BJ (cell line): Measurements from ENCODE around the gene RAB6A. TPM values are rescaled to one million over a fixed set of nuclear protein-coding genes. Genes with fewer than 3 reads are reported as not detected.

Source experiments
- CTCF ChIA-PET: fragments of 350-600 bp; formaldehyde crosslinking; extraction: SDS; loops from one replicate; lab custom pipeline; 2021; ENCODE audit warnings: antibody characterized with exemption, inconsistent platforms; lab: Yijun Ruan, JAX
- POLR2A ChIA-PET: fragments of 300-600 bp; sonication (Branson Sonifier 250); formaldehyde crosslinking; extraction: SDS; loops from one replicate; lab custom pipeline; 2021; ENCODE audit warnings: antibody characterized with exemption; lab: Charles Lee
- DNase-seq: peaks from one replicate; pipeline ENCODE4 v3.0.0-alpha.2; 2011; ENCODE audit warnings: low read depth
- H3K27me3 ChIP-seq: 2 replicates; pipeline ENCODE4 v1.6.0; 2011; ENCODE audit warnings: low read length; ENCODE audit not compliant: control insufficient read depth, insufficient read depth
- H3K36me3 ChIP-seq: 2 replicates; pipeline ENCODE4 v1.5.1; 2011; ENCODE audit warnings: low read length; ENCODE audit not compliant: control insufficient read depth, insufficient read depth
- H3K4me3 ChIP-seq: 2 replicates; pipeline ENCODE4 v1.5.1; 2011; ENCODE audit warnings: low read depth, mild to moderate bottlenecking, control low read depth, low read length
- CTCF ChIP-seq: IDR thresholded peaks from 2 replicates; pipeline ENCODE4 v1.5.1; 2011; ENCODE audit warnings: low read depth, mild to moderate bottlenecking, control low read depth, inconsistent platforms, low read length, moderate library complexity; ENCODE audit not compliant: insufficient read depth
- polyA plus RNA-seq: library from polyadenylated mRNA; depleted of rRNA; stranded (reverse); fragments of >200 nt; gene quantifications from 2 replicates; pipeline ENCODE4 v1.2.3, GENCODE V29; 2011

The RAB6A gene
- polyA plus RNA-seq, 1 experiment, result 73.5 TPM

- no peak for DNase-seq
- Histone ChIP-seq H3K36me3 (no peaks in the 10 kb centered on the region), H3K27me3 (peaks cover 15% of the 10 kb centered on the region), H3K4me3 (no peak overlapping the region)
- ChIA-PET CTCF (interaction anchor here (3.3 to 6.3 kb wide), 2 partner anchors 12 to 23 kb away, joined by 15 to 66 read pairs; no protein-coding TSS in a partner anchor), POLR2A (interaction anchor here (0.6 kb wide), 1 partner anchor 38 kb away, joined by 17 read pairs; no protein-coding TSS in a partner anchor)
- no peak for TF ChIP-seq CTCF
These were observed 112.3 kb downstream of the RAB6A start for GRCh38 chr11:73648571-73649046.

- TF ChIP-seq CTCF, result no peak
- ChIA-PET CTCF (interaction anchor here (1.1 to 6.3 kb wide), 3 partner anchors 12 to 22 kb away, joined by 3 to 66 read pairs (median 15); no protein-coding TSS in a partner anchor), POLR2A (interaction anchor here (0.6 kb wide), 1 partner anchor 37 kb away, joined by 17 read pairs; no protein-coding TSS in a partner anchor)
- DNase-seq, result no peak
- no peaks in the 10 kb centered on the region for H3K36me3 ChIP-seq
- peaks cover 15% of the 10 kb centered on the region for H3K27me3 ChIP-seq
- H3K4me3 ChIP-seq, result no peak overlapping the region
These were observed 112.8 kb downstream of the RAB6A start for GRCh38 chr11:73648121-73648520.

GRCh38 chr11:73647459-73648100 lies 113.3 kb downstream of the RAB6A start:
- CTCF ChIA-PET, result interaction anchor here (1.1 to 6.3 kb wide), 5 partner anchors 11 to 233 kb away, joined by 3 to 66 read pairs (median 3); no protein-coding TSS in a partner anchor
- H3K36me3 ChIP-seq, result no peaks in the 10 kb centered on the region
- H3K4me3 ChIP-seq, result peak overlapping the region; percentile 9; the same call in 1 of the 2 replicates
- peaks cover 15% of the 10 kb centered on the region for H3K27me3 ChIP-seq
- no peak for TF ChIP-seq CTCF
- POLR2A ChIA-PET, result no interaction called here
- peak; percentile 30 for DNase-seq

- CTCF ChIA-PET, result interaction anchor here (1.0 to 6.3 kb wide), 5 partner anchors 9 to 167 kb away, joined by 3 to 66 read pairs (median 5); no protein-coding TSS in a partner anchor
- TF ChIP-seq CTCF, result no peak
- DNase-seq, result no peak
- POLR2A ChIA-PET, result no interaction called here
- H3K4me3 ChIP-seq, result no peak within 1 kb of the TSS
- H3K36me3 ChIP-seq, result no peaks in the 10 kb centered on the region
- H3K27me3 ChIP-seq, result peaks cover 11% of the 10 kb centered on the region
These were observed 114.8 kb downstream of the RAB6A start, which contains the start of gene PLEKHB1 for GRCh38 chr11:73645972-73646631. Gene PLEKHB1, plus strand, starts transcription at chr11:73646581. Its CDS starts 28 bp downstream, at chr11:73646609.
